Endothelial cell of hepatic sinusoid (primary cell): ENCODE measurements around the gene CENPN.

Source experiments
- in situ Hi-C: cut with HindIII; loops from 2 replicates; pipeline ENCODE4 v1.10.0; 2017; ENCODE audit warnings: low sequenced_read_pairs

Gene CENPN

GRCh38 chr16:81077076-81077940 lies 70.3 kb downstream of the CENPN start, which contains the start of gene C16orf46:
Gene C16orf46 (minus strand): TSS chr16:81077238. CDS start chr16:81063955, 13,283 bp downstream.
- in situ Hi-C loops: no loop called here

- in situ Hi-C loops: no loop called here
These were observed 73.2 kb downstream of the CENPN start for GRCh38 chr16:81080233-81080632.

- in situ Hi-C loops: no loop called here
These were observed 74.0 kb downstream of the CENPN start for GRCh38 chr16:81081014-81081413.
